Activated CD4-positive, CD25-positive, alpha-beta regulatory T cell treated with anti-CD3 and anti-CD28 coated beads, Interleukin-2, amount 50 U/mL, for 16 hours (primary cell): ENCODE data around the gene RNF26.

Source experiments
- DNase-seq: peaks from one replicate; pipeline ENCODE4 v3.0.0-alpha.2; 2020; ENCODE audit warnings: low read depth, low spot score

Gene RNF26

DNA sequence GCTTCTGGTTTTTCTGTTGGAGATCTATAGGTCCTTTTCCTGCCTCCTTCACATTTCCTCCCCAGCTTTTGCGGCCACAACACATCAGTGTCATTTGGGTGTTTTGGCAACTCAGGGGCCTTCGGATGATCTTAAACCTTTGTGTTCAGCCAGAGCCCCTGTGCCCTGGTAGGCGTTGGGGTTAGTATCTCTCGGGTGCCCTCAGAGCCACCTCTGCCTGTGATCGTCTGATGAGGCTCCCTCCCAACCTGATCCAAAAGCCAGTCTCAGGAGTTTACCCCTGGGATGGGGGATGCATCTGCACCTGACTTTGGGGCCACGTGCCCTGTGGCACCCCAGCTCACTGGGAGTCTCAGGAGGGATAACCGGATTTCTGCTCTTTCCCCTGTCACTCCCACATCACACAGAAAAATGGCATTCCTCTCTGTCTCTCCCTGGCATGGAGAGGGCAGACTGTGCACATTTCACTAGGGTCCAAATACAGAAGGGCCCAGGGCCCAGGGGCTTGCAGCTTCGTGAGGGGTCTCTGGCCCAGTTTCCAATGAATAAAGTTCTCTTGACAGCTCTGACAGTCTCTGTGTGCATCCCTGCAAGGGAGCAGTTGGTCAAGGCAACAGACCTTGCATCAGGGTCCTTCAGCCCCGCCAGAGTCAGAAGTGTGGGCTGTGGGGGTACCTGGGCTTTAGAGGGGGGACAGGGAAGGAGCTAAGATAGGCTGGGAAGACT is 2.6 kb downstream of the RNF26 start:
- DNase-seq, result no peak

DNA sequence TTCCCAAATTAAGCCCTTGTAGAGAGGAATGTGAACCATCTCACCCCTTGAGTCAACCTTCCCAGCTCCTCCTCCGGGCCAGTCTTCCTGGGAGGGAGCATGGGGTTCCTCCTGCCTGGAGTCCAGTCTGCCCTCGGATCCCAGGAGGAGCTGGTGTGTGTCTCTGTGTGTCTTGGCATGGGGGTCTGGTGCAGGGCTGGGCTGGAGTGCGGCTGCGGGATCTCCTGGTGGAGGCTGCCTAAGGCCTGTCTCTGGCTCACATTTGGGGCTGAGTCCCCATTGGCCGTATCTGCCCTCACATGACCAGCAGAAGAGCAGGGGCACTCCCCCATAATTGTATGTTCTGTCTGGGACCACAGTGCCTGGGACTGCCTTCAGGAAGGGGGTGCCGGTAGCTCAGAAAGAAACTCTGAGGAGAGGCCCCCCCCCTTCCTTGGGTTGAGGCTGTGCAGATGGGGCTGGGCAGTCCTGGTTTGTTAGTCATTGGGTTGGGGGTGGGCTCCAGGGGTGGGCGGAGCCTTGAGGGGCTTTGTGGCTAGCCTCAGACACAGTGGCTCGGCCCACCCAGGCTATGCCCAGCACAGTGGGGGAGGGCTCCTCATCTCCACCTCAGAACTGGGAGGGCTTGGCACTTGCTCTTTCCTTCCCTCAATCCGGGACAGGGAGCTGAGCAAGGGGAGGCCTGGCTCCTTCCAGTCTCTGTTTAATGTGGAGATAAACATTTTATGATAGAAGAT is 3.4 kb downstream of the RNF26 start:
- DNase-seq, result no peak

DNA sequence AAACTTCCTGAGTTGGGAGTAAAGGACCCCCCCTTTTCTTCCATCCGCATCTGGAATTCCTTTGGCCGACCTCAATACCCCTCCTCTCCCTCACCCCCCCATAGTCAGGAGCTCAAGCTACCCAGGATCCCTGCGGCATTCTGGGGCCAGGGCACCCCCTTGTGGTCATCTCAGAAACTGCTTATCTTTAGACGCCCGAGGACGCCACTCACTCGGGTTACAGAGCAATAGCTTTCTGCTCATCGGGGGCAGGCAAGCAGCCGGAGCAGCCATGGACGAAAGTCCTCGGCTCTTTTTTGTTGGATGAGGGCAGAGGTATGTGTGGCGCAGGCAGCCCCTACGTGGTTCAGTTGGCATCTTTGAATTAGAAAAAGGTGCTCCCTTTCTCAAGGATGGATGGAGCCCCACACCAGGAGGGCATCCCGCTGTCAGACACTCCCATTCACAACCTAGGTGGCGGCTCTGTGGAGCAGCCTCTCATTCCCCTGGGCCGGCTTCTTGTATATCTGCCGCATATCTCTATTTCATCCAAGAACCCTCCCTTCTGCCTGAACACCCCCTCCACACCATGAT is 4.1 kb downstream of the RNF26 start:
- DNase-seq, result no peak

DNA sequence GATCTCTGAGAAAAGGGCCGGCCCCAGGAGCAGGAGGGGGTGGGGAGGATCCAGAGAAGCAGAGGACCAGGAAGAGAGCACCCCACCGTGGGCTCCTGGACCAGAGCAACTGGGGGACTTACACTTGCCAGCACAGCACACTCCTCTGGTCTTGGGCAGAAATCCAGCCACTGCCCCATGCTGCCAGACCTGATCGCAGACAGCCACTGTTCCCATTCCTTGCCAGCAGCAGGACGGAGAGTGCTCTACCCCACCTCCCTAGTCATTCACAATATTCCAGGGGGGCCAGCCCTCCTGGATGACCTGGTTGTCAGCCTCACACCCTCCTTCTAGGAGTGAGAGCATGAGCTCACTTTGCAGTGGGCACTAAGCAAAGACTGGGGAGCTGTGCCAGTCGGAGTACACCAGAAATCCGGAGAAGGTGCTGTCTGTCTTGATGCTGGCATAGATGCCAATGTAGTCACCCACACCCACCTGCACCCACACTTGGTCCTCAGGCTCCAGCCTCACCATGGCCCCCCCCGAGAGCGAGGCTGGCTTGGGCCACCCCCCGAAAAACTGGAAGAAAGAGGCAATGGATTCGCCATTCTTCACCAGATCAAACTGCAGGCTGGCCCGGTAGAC is 4.8 kb downstream of the RNF26 start:
- DNase-seq, result no peak

DNA sequence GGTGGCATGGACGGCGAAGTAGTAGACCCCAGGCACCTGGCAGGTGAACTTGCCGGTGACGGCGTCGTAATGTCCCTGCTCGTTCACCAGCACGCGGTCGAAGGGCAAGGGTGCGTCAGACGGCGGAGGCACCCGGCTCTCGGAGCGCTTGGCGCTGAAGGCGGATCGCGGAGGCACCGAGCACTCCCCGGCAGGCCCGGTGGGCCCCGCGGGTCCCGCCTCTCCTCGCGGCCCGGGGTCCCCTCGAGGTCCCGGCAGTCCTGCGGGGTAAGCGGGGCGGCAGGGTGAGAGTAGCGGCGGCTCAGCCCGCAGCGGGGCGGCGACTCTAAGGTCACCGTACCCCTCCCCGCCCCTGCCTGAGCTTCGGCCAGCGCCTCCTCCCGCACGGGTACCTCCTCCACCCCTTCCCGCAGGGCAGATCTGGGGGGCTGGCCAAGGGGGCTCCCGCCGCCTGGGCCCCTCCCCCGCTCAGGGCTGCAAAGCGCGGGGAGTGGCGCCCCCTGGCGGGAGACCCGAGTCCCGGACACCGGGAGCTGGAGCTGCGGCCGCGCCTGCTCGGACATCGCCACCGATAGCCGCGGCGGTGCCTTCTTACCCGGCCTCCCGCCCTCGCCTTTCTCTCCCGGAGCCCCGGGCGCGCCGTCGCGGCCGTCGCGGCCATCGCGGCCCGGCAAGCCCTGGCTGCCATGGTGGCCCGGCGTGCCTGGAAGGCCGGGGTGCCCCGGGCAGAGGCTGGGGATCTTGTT is 5.4 kb downstream of the RNF26 start:
- no peak for DNase-seq

DNA sequence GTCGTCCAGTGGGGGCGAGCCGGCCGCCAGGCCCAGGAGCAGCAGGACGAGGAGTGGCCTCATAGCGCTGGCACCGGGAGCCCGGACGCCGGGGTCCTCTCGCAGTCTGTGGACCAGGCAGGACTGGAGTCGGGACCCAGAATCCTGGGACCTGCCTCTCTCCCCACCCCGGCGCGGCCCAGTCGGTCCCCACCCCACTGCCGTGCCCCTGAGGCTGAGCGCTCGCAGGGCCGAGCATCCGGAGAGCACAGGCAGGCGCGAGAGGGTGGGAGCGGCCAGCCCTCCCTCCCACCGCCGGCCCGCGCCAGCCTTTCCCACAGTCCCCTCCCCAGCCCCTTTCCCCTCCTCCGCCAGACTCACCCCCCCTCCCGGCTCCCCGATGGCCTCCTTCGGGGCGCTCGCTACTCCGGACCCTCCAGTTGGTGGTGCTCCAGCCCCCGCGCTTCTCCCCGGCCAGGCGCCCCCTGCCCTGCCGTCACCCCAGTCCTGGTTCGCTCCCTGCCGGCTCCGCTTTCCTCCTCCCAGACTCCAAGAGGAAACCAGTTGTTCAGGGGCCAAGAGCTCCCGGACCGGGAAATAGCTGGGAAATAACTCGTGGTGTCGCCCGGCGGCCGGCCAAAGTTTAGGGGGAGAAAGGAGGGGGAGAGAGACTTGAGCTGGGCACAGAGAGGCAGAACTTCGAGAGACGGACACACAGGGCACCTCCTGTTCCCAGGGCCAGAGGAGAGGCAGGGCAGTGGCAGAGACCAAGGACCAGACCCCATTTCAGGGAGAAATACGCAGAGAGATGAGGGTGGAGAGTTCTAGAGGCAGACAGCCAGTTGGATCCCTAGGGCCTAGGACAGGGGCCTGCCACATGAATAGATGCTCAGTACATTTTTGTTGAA is 6.3 kb downstream of the RNF26 start, which contains the start of gene C1QTNF5:
C1QTNF5 (minus strand) TSS at position 549 of the 887 bp plus-strand sequence; CDS start at position 63, 486 bp downstream.
- DNase-seq, result no peak

DNA sequence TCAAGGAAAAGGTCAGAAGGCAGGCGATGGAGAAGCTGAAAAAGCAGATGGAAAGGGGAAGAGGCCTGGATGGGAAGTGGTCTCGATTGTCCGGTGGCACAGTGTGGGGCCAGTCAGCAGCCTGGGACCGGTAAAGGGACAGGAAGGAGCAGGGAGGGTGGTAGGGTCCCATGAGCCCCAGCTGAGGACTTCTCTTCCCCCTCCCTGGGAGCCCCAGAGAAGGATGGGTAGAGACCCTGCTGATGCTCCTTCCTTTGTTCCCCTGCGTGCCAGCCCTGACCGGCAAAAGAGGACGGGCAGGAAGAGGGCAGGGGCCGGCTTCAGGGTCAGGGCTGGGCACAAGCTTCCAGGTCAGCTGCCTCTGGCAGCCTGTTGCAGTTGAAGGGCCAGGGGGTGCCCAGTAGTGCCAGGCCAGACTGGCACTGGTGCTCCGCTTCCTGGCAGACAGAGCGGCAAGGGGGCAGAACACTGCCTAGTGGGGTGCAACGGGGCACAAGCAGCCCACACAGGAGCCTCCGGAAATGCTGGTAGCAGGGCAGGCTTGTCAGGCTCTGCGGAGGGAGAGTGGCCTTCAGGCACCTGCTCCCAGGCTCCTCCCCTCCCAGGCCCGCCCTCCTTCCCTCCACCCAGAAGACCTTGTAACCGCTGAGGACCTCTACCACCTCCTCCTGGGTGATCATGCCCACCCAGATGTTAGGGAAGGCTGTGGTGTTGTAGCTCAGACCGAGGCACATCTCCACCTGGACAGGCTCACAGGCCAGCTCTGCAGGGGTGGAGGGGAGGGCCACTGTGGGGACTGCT is 7.1 kb downstream of the RNF26 start:
- no peak for DNase-seq

DNA sequence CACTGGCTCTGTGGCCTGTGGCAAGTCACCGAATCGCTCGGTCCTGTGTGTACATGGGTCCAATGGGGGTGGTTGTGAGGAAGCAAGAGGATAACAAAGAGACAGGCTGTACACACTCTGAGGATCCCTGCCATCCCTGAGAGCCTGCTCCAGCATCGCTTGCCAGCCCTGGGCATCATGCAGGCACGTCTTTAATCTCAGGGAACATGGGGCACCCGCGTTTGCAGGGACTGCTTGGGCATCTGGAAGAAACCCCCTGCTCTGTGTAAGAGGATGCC is 7.6 kb downstream of the RNF26 start:
- DNase-seq, result no peak

DNA sequence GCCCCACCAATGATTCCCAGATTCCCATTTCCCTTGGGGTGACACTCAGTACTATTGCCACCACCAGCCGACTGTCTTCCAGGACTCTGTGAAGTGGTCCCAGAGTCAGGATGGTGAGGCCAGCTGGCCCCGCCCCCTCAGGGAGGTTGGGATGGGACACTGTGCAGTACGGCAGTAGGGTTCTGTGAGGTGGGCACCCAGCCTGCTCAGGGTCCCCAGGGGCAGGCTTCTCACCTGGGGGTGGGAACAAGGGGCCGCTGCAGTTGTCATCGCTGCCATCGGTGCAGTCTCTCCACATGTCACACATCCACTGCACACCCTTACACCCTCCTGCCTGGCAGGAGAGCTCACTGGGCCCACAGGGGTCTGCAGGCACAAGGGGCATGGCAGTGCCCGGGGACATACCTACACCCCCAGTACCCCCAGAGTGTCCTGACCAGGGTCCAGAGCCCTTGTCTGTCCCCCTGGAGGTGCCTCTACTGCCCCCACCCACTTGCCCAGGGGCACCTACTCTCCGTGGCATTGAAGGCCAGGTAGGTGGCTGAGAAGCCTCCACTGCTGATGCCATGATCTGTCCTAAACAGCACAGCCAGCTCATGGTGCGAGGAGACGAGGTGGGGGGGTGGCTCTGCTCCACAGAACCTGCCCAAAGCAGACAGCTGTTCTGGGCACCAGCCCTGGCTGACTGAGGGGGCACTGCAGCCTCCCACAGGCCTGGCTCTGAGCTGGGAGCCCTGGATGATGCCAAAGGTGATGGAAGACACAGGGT is 8.2 kb downstream of the RNF26 start:
- no peak for DNase-seq

DNA sequence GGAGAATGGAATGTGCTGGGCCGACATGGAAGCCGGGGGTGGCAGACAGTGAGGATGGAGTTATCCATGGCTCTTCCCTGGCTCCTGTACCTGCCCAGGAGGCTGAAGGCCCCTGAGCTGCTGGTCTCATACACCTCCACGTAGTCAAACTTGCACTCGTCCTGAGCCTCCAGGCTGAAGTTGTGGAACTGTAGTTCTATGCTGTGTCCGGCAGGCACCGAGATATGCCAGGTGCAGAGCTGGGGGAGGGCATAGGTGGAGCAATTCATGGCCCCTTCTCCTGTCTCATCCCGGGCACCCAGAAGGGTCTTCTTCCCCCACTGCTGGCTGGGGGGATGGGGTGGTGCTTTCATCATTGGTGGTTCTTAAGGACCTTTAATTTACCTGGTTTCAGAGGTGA is 9.4 kb downstream of the RNF26 start:
- no peak for DNase-seq

DNA sequence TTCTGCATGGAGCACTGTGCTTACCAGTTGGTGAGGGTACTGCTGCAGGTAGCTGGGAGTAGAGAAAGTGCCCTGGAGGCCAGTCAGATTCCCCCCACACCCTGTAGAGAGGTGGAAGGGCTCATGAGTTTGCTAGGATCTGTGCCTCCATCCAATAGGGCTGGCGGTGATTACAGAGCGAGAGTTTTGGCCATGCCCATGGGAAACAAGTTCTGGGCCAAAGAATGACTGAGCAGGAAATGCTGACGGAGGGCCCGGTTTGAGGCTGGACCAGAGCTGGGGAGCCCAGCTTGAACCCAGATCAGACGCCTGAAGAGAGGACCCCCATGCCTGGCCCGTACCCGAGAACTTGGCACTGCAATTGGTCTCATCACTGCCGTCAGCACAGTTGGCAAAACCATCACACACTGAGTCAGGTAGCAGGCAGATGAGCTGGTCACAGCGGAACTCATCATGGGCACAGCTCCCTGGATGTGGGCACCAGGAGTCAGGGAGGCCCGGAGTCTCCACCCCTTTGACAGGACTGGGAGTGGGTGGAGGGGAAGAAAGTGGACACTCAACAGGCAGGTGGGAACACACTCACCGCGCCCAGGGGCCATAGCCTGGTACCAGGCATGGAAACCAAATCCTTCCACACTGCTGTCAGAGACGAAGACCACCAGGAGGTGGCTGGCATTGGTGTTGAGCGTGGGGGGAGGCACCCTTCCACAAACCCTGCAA is 10.1 kb downstream of the RNF26 start:
- DNase-seq, result no peak

DNA sequence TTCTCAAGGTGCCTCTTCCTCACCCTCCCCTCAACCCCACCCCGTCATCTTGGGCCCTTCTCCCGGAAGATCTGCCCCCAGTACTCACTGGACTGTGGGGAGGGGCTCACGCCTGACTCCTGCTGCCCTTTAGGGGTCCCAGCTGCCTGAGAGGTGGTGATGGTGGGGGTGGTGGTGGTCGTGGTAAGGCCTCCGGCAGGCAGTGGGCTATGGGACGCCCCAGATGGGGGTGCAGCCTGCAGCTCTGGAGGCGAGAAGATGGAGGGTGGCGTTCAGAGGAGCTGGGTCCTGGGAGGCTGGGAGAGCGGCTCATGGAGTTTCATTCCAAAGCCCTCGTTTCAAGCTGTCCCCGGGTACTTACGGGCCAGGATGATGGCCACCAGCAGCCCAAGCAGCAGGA is 11.4 kb downstream of the RNF26 start:
- DNase-seq, result no peak

DNA sequence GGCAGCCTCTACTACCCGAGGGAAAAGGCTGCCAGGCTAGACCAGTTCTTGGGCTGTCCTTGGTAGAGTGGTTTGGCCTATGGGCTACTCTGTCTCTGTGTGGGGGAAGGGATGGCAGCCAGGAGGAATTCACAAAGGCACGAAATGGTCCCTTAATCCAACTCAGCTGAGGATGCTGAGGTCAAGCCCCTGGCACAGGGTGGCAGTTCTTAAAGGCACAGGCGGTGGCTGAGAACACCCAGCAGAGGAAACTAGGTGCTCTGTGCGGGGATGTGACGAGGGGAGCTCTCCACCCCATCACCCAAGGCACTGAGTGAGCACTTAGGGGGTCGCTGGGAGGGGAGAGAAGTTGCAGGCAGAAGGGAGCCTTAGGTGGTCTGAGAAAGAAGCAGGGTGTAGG is 12.3 kb downstream of the RNF26 start, which contains the start of gene MFRP:
MFRP (minus strand) TSS at position 101 of the 400 bp plus-strand sequence. CDS start 192 bp downstream, outside the sequence.
- DNase-seq, result no peak

DNA sequence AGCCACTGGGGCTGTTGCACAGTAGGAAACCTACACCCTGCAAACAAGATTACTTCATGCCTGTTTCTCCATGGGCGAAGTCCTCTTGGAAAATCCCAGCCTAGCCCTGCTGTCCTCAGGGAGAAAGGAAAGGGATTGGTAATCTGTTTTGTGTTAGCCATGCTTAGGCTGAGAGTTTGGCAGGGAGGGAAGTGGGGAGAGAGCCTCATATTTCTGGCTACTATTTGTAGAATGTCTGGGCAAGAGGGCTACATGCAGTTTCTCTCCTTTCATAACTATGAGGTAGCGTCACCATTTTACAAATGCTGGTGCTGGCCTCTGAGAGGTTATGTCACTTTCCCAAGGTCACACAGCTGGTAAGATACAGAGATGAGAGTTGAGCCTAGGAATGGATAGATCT is 12.9 kb downstream of the RNF26 start:
- DNase-seq, result no peak

DNA sequence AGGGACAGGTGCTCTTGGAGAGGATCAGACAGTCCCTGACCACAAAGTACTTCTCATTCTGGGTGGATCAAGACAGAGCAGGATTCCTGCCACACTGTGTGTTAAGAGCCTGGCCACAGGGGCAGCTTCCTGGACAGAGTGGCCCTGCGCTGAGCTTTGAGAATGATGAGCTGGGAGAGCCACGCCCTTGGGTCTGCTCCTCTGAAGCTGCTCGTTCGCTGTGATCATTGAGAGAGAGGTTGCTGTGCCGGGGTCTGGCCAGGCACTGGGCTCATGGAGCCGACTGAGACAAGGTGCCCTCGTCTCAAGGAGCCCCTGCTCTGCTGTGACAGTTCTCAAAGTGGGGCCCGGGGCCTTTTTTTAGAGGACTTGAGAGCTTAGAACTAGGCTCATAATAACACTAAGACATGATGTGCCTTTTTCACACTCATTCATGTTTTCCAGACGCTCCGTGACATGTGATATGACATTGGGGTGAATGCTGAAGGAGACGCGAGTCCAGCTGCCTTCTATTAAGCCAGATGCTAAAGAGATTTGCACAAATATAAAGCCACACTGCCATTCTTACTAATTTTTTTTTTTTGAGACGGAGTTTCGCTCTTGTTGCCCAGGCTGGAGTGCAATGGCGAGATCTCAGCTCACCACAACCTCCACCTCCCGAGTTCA is 13.7 kb downstream of the RNF26 start:
- DNase-seq, result no peak

DNA sequence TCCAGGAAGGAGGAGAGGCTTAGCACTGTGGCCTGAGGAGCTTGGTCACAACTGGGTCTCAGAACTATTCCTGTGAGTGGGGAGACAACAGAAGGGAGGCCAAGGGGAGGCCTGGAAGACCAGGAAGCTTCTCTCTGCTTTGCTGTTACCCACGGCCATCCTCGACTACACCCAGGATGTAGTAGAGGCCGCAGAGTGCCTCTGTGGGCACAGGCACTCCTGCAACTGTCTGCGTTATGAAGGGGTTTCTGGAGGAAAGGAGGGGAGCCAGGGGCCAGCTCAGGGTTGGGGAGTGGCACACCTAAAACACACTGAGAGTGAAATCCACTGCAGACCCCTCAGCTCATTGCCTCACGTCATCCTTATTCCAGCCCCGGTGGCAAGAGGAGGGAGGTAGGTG is 16.0 kb downstream of the RNF26 start:
- DNase-seq, result no peak

DNA sequence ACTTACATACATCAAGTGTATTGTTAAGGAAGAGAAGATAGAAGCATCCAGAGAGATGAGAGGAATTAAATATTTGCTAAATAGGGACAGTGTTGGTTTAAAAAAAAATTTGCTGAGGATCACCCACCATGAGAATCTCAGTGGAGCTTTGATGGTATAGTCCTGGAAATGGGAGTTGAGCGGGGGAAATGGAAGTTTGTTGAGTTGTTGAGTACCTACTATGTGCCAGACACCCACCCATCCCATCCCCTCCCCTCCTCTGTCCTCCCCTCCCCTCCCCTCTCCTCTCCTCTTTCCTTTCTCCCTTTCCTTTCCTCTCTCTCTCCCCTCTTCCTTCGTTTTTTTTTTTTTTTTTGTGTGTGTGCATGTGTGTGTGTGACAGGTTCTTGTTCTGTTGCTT is 16.9 kb downstream of the RNF26 start:
- DNase-seq, result no peak

DNA sequence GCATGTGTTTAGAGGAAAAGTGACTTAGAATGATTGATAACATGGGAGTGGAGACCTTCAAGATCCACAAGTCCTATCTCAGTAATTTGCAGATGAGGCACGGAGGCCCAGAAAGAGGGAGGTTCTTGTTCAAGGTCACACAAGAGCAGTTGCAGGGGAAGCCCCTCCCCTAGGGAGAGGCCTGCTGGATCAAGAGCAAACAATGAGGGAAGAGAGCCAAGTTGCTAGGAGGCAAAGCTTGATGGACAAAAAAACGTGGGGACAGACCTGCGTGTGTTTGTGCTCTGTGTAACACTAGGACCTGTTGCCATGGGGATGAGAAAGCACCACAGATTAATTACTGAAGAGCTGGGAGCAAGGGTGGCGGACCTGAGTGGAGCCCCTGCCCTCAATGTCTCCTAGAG is 18.5 kb downstream of the RNF26 start:
- no peak for DNase-seq
